Heart left ventricle (tissue), 16 donors: ENCODE measurements around the gene CFAP65. TPM values are rescaled to one million over a fixed set of nuclear protein-coding genes. Genes with fewer than 3 reads are reported as not detected.

Source experiments
- ATAC-seq, 4 donors: fragments of 200-7000 bp; cut with Tn5 transposase; one replicate each; pipeline ENCODE4 v1.9.1; 2020 to 2022; ENCODE audit warnings: moderate library complexity in 4 of 4, mild to moderate bottlenecking in 3 of 4, moderate number of reproducible peaks in 1 of 4
- DNase-seq, 5 donors: peaks; one replicate each; pipeline ENCODE4 v3.0.0-alpha.2; 2020
- H3K27ac ChIP-seq, 12 donors: fragments of 200-600 bp; sonication (generic) in 4 of 12; one replicate each; pipeline versions ENCODE4 v1.5.0 to v1.8.0; 2016 to 2022; ENCODE audit warnings: mild to moderate bottlenecking in 2 of 12
- H3K27me3 ChIP-seq, 9 donors: fragments of 200-600 bp; sonication (generic) in 2 of 9; one replicate each; pipeline versions ENCODE4 v1.5.1 to v1.8.0; 2016 to 2022; ENCODE audit warnings: mild to moderate bottlenecking in 3 of 9
- H3K36me3 ChIP-seq, 9 donors: fragments of 200-600 bp; sonication (generic) in 2 of 9; one replicate each; pipeline versions ENCODE4 v1.5.0 to v1.8.0; 2018 to 2022; ENCODE audit warnings: mild to moderate bottlenecking in 2 of 9
- H3K4me1 ChIP-seq, 12 donors: fragments of 200-600 bp; sonication (generic) in 4 of 12; one replicate each; pipeline versions ENCODE4 v1.5.0 to v1.8.0; 2016 to 2022; ENCODE audit warnings: mild to moderate bottlenecking in 3 of 12
- H3K4me3 ChIP-seq, 12 donors: fragments of 200-600 bp; sonication (generic) in 4 of 12; one replicate each; pipeline versions ENCODE4 v1.5.0 to v1.8.0; 2017 to 2022; ENCODE audit warnings: mild to moderate bottlenecking in 9 of 12, moderate library complexity in 4 of 12
- H3K9me3 ChIP-seq, 12 donors: fragments of 200-600 bp; sonication (generic) in 4 of 12; one replicate each; pipeline versions ENCODE4 v1.5.0 to v1.8.0; 2016 to 2022; ENCODE audit warnings: mild to moderate bottlenecking in 1 of 12
- POLR2A ChIP-seq, 2 donors: fragments of 450-650 bp; IDR thresholded peaks; one replicate each; pipeline ENCODE4 v1.6.1; 2017; ENCODE audit warnings: antibody characterized with exemption in 2 of 2, mild to moderate bottlenecking in 2 of 2, moderate library complexity in 2 of 2
- WGBS, 4 donors: extraction: QIAGEN DNeasy Blood & Tissue Kit in 2 of 4; methylation state at CpG; one replicate each; pipeline versions ENCODE4 v1.1.5 to v1.1.7; 2013 to 2018; 5-methylcytosine and 5-hydroxymethylcytosine counted together
- intact Hi-C, 10 donors: fragments of 100-400 bp; cut with DNase I; formaldehyde crosslinking; loops; one replicate each; pipeline versions ENCODE4 v1.11.1 to v1.14.2; 2022
- long read RNA-seq, 3 donors: library from polyadenylated mRNA; unstranded; transcript quantifications; one replicate each; pipeline ENCODE4 v2.0.0, GENCODE V29; 2020 to 2021
- polyA plus RNA-seq, 2 donors: library from polyadenylated mRNA; stranded (reverse); fragments of 200-250 nt; gene quantifications; one replicate each; pipeline ENCODE4 v1.2.3, GENCODE V29; 2013
- total RNA-seq, 9 donors: library from RNA; depleted of rRNA in 2 of 9; stranded (reverse); fragments of >200 nt in 2 of 9; fragmentation: NEBNext Ultra II Directional in 3 of 9; extraction: Animal tissue kit (Norgen Biotek cat#: 25700) in 3 of 9; gene quantifications; one replicate each; pipeline versions ENCODE4 v1.1.0 to v1.2.4, GENCODE V29; 2016 to 2023
- TF ChIP-seq, protein P1 (sequence below), 12 donors: fragments of 200-600 bp; sonication (generic) in 4 of 12; IDR thresholded peaks; one replicate each; pipeline versions ENCODE4 v1.5.0 to v1.8.0; 2018 to 2022; ENCODE audit warnings: antibody characterized with exemption in 12 of 12, mild to moderate bottlenecking in 5 of 12
- donor health status: ischemic (EF 13 %, LVEDD 7.1; RV severe dilation, severe dysfunction).
- donor health status: healthy with polysubstance abuse.
- donor health status: DM: no; HTN: yes; CAD: no.
- donor health status: DM: no; HTN: no; CAD: no.
- donor health status: ischemic (EF 25% LVEDD 6.9; RV normal size, moderate dysfunction).
- donor health status: ischemic (EF 25% LVEDD 5.7; RV mildly dilated, moderate dysfunction).
- donor health status: healthy.
- donor health status: DM: yes; HTN: yes; CAD: no.
- donor health status: ischemic (EF 35%, LVEDD 5.7; RV mildly dilated, moderate dysfunction).
- donor health status: nonischemic (EF 11% LVEDD 7.7; RV severe dilation, severe dysfunction).
- donor health status: DM: yes; HTN: yes; CAD: no.
- donor health status: PGD.
- donor health status: ischemic (EF 29% LVEDD 5.4; RV normal size, mild dysfunction).
- donor health status: nonischemic (EF 23%, LVEDD 6.1; RV moderate dilation, normal function).

CFAP65 gene, protein sequence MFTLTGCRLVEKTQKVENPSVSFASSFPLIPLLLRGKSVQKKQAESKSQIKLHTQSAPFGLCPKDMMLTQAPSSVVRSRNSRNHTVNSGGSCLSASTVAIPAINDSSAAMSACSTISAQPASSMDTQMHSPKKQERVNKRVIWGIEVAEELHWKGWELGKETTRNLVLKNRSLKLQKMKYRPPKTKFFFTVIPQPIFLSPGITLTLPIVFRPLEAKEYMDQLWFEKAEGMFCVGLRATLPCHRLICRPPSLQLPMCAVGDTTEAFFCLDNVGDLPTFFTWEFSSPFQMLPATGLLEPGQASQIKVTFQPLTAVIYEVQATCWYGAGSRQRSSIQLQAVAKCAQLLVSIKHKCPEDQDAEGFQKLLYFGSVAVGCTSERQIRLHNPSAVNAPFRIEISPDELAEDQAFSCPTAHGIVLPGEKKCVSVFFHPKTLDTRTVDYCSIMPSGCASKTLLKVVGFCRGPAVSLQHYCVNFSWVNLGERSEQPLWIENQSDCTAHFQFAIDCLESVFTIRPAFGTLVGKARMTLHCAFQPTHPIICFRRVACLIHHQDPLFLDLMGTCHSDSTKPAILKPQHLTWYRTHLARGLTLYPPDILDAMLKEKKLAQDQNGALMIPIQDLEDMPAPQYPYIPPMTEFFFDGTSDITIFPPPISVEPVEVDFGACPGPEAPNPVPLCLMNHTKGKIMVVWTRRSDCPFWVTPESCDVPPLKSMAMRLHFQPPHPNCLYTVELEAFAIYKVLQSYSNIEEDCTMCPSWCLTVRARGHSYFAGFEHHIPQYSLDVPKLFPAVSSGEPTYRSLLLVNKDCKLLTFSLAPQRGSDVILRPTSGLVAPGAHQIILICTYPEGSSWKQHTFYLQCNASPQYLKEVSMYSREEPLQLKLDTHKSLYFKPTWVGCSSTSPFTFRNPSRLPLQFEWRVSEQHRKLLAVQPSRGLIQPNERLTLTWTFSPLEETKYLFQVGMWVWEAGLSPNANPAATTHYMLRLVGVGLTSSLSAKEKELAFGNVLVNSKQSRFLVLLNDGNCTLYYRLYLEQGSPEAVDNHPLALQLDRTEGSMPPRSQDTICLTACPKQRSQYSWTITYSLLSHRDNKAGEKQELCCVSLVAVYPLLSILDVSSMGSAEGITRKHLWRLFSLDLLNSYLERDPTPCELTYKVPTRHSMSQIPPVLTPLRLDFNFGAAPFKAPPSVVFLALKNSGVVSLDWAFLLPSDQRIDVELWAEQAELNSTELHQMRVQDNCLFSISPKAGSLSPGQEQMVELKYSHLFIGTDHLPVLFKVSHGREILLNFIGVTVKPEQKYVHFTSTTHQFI (N-terminal part only)
- total RNA-seq (under 1 TPM in 1 of 9 donors, not detected in 8; 0.04 TPM), polyA plus RNA-seq (not detected)
- long read RNA-seq, donor 1: 0 reads
- long read RNA-seq, donor 2: 0 reads
- long read RNA-seq, donor 3: 0 reads

GRCh38 chr2:219041252-219041651 lies at the start of gene CFAP65:
TSS of gene CFAP65 (minus strand) at chr2:219041516. CDS start at chr2:219039048, 2,468 bp downstream.
- 1 to 2% (median 2%) methylated on average over 19 to 21 of the region's 21 CpGs for WGBS, 4 donors
- Histone ChIP-seq H3K4me1 (peaks cover 0 to 6% (median 0%) of the 10 kb centered on the region in 12 donors), H3K27me3 (peaks cover 8 to 78% (median 33%) of the 10 kb centered on the region in 9 donors), H3K9me3 (no peaks in the 10 kb centered on the region), H3K27ac (no peak within 1 kb of the TSS), H3K36me3 (no peaks in the 10 kb centered on the region), H3K4me3 (peak within 1 kb of the TSS in 7 of 12 donors; percentile 9 to 37 (median 26))
- TF ChIP-seq, protein P1, sequence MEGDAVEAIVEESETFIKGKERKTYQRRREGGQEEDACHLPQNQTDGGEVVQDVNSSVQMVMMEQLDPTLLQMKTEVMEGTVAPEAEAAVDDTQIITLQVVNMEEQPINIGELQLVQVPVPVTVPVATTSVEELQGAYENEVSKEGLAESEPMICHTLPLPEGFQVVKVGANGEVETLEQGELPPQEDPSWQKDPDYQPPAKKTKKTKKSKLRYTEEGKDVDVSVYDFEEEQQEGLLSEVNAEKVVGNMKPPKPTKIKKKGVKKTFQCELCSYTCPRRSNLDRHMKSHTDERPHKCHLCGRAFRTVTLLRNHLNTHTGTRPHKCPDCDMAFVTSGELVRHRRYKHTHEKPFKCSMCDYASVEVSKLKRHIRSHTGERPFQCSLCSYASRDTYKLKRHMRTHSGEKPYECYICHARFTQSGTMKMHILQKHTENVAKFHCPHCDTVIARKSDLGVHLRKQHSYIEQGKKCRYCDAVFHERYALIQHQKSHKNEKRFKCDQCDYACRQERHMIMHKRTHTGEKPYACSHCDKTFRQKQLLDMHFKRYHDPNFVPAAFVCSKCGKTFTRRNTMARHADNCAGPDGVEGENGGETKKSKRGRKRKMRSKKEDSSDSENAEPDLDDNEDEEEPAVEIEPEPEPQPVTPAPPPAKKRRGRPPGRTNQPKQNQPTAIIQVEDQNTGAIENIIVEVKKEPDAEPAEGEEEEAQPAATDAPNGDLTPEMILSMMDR (IDR thresholded peaks at IDR 0.05): no peak
- no peak for TF ChIP-seq POLR2A (IDR thresholded peaks at IDR 0.05)
- intact Hi-C loops: no loop called here
- DNase-seq (no peak), ATAC-seq (peak in 2 of 4 donors; percentile 42 to 48)

GRCh38 chr2:219090436-219091299 lies 49.4 kb upstream of the CFAP65 start:
- 73 to 81% (median 77%) methylated on average over 4 of the region's 4 CpGs for WGBS, 4 donors
- DNase-seq: no peak
- TF ChIP-seq, protein P1 (IDR thresholded peaks at IDR 0.05): no peak
- no peak for TF ChIP-seq POLR2A (IDR thresholded peaks at IDR 0.05)

DNA sequence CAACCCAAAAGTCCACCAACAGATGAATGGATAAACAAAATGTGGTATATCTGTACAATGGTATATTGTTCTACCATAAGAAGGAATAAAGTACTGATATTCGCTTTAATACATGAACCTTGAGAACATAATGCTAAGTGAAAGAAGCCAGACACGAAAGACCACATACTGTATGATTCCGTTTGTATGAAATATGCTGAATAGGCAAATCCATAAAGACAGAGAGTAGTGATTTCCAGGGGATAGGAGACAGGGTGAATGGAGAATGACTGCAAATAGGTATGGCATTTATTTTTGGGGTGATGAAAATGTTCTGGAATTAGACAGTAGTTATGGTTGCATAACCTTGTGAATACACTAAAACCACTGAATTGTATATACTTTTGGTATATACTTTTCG lies 48.0 kb upstream of the CFAP65 start:
- no peaks in the 10 kb centered on the region for H3K9me3 ChIP-seq
- H3K4me1 ChIP-seq: peaks cover 0 to 29% (median 0%) of the 10 kb centered on the region in 12 donors
- ATAC-seq (no peak), DNase-seq (no peak)
- no peak overlapping the region for H3K27ac ChIP-seq
- no peak overlapping the region for H3K4me3 ChIP-seq
- no peaks in the 10 kb centered on the region for H3K27me3 ChIP-seq
- TF ChIP-seq POLR2A (IDR thresholded peaks at IDR 0.05): no peak
- TF ChIP-seq, protein P1 (IDR thresholded peaks at IDR 0.05): no peak
- no peaks in the 10 kb centered on the region for H3K36me3 ChIP-seq
- 98% methylated on average over 4 of the region's 4 CpGs for WGBS, 4 donors
- intact Hi-C loops: no loop called here

More at GRCh38 chr2:219090436-219091299, 49.4 kb upstream of the CFAP65 start:
- no peaks in the 10 kb centered on the region for H3K36me3 ChIP-seq
- H3K4me1 ChIP-seq: peaks cover 0 to 26% (median 0%) of the 10 kb centered on the region in 12 donors
- H3K9me3 ChIP-seq: no peaks in the 10 kb centered on the region
- ATAC-seq: no peak
- H3K27me3 ChIP-seq: no peaks in the 10 kb centered on the region
- intact Hi-C loops: no loop called here
- H3K4me3 ChIP-seq: no peak overlapping the region
- H3K27ac ChIP-seq: no peak overlapping the region
